ENCODE results near the gene RALGPS1. TPM values are rescaled to one million over a fixed set of nuclear protein-coding genes. Genes with fewer than 3 reads are reported as not detected.
A peak's percentile ranks its signal among the peaks of the same experiment; 100 is the strongest.

RALGPS1 gene
- total RNA-seq, 4 donors from 2014 or later, result 4.6 to 11.9 (median 10.0) TPM

DNA sequence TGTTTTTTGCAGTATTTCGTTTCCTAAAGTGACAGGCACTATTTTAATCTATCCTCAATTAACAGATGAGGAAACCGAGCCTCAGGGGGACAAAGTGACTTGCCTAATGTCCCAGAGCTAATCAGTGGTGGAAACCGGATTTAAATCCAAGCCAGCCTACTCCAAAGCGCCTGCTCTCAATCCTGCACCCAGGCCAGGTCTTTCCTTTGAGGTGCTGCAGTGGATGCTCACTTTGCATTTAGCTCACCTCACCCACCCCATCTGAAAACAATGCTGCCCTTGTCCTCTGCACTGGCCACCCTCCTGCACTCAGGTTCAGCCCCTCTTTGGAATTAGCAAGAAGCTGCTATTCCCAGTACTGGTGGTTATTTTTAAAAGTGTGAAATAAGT is 191.9 kb downstream of the RALGPS1 start:
- no peak for DNase-seq (ENCODE audit: extremely low spot score)
- intact Hi-C loops (cut with DNase I), result no loop called here
- no peaks in the 10 kb centered on the region for H3K9me3 ChIP-seq

DNA sequence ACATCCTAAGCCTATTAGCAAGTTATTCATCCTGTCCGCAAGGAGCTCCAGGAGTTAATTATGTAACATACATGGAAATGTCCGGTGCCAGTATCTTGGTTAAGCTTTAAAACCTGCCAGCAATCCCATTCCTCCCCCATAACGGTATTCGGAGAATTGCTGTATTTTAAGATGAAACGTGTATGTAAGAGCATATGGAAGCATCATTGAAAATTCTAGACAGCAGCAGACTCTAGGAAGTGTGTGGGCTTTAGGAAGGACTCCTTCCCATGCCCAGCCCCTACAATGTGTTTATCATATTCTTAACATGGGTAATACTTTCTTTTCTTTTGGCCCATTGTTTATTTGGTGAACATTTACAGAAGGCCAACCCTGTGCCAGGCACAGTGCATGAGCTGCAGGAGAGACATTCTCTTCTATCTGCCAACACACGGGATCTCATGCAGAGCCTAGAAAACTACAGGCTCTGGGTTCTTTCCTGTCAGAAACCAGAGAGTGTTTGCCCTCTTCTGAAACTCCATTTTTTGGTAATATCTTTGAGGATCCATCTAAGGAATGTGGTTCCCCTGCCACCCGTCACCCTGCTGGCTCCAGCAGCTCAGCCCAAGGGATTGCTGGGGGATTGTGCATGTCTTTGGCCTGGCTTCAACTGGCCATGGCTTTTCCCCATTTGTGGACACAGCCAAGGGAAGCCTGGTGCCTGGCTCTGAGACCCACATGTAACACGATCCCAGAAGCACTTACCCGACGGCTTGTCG is 192.8 kb downstream of the RALGPS1 start:
- TF ChIP-seq EP300 (IDR thresholded peaks at IDR 0.05), result no peak
- no peak for TF ChIP-seq CTCF (IDR thresholded peaks at IDR 0.05)
- no peak for TF ChIP-seq POLR2AphosphoS5 (IDR thresholded peaks at IDR 0.05)
- H3K27ac ChIP-seq (replicated peaks in 1 of 4), result peak overlapping the region; percentile 25 to 62 (median 38)

More for the DNA sequence above, 191.9 kb downstream of the RALGPS1 start:
- Histone ChIP-seq H3K27me3 (no peaks in the 10 kb centered on the region), H3K27ac (replicated peaks in 1 of 4) (peak overlapping the region in 3 of 4 donors; percentile 4 to 62 (median 18)), H3K36me3 (peaks cover 0 to 26% (median 11%) of the 10 kb centered on the region in 4 donors), H3K4me1 (peaks cover 61 to 78% (median 65%) of the 10 kb centered on the region in 4 donors), H3K4me3 (no peak overlapping the region)
- 58% methylated on average over 4 of the region's 4 CpGs for WGBS
- TF ChIP-seq POLR2AphosphoS5 (IDR thresholded peaks at IDR 0.05), result no peak
- TF ChIP-seq CTCF (IDR thresholded peaks at IDR 0.05), result no peak
- no peak for TF ChIP-seq EP300 (IDR thresholded peaks at IDR 0.05)
- no peak for TF ChIP-seq POLR2A (IDR thresholded peaks at IDR 0.05; ENCODE audit: low read depth)

DNA sequence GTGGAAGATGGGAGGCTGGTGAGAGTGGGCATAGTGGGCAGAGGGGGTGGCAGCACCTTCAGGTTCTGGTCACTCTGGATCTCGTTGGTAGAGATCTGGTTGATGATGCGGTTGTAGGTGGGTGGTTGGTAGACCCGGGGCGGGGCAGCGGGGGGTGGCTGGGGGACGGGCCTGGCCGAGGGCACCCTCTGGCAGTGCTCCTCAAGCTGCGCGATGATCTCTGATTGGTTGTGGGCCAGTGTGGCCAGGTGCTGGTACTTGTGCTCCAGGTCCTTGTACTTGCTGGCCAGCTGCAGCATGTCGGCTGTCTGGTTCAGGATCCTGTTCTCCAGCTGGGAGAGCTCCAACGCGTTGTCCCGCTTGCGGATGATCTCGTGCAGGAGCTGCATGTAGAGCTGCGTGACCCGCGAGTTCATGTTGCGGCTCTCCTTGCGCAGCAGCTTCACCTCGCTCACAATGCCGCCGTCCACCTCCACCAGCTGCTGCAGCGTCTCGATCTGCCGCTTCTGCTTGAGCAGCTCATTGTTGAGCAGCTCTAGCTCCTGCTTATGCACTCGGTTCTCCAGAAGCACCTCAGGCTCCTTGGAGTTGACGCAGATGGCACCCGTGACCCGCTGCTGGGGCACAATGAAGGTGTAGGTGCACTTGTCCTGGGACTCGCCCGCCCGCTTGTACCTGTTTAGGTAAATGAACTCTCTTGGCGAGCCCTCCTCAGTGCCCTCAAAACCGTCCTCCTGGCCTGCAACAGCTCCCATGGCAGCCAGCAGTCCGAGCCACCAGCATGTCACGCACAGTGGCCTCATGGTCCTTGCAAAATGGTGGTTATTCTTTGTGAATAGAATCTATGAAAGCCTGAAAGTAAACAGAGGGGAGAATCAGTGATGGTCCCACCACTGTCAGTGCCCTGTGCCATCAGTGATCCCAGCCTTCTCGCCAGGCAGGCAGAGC is 193.6 kb downstream of the RALGPS1 start:
- intact Hi-C loops (cut with DNase I), result no loop called here
- WGBS, result 89% methylated on average over 22 of the region's 38 CpGs
- no peaks in the 10 kb centered on the region for H3K27me3 ChIP-seq
- H3K9me3 ChIP-seq, result no peaks in the 10 kb centered on the region
- DNase-seq (ENCODE audit: extremely low spot score), result no peak
- peaks cover 67 to 82% (median 70%) of the 10 kb centered on the region in 4 donors for H3K4me1 ChIP-seq
- H3K36me3 ChIP-seq, result peaks cover 0 to 23% (median 11%) of the 10 kb centered on the region in 4 donors
- peak in 1 of 2 donors; percentile 34 for TF ChIP-seq POLR2AphosphoS5 (IDR thresholded peaks at IDR 0.05)
- TF ChIP-seq CTCF (IDR thresholded peaks at IDR 0.05), result no peak
- H3K4me3 ChIP-seq, result no peak overlapping the region
- H3K27ac ChIP-seq (replicated peaks in 1 of 4), result peak overlapping the region; percentile 36 to 62 (median 52)

More for the DNA sequence above, 192.8 kb downstream of the RALGPS1 start:
- DNase-seq (ENCODE audit: extremely low spot score), result no peak
- WGBS, result 73% methylated on average over 11 of the region's 11 CpGs
- Histone ChIP-seq H3K4me1 (peaks cover 66 to 78% (median 67%) of the 10 kb centered on the region in 4 donors), H3K36me3 (peaks cover 0 to 23% (median 11%) of the 10 kb centered on the region in 4 donors), H3K4me3 (no peak overlapping the region), H3K9me3 (no peaks in the 10 kb centered on the region), H3K27me3 (no peaks in the 10 kb centered on the region)
- intact Hi-C loops (cut with DNase I), result no loop called here

DNA sequence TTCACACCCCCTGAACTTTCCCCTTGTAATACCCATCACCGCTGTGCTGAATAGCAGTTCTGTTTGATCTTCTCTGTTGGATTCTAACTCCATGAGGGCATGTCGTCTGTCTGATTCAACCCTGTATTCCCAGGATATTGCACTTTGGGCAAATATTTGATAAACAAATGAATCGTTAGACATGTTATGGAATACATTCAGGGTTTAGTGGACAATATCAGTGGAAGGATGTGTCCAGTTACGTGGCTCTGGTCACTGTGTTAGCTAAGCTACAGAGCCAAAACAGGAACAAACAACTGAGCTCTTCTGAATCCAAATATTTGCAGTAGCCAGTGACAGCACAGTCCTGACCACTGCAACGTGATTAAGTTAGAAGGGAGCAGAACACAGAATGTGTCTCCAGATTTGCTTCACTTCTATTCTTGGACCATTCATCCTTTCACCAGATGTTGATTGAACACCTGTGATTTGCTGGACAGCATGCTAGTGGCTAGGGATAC is 194.7 kb downstream of the RALGPS1 start:
- peaks cover 0 to 23% (median 11%) of the 10 kb centered on the region in 4 donors for H3K36me3 ChIP-seq
- TF ChIP-seq CTCF (IDR thresholded peaks at IDR 0.05), result no peak
- no peak for TF ChIP-seq EP300 (IDR thresholded peaks at IDR 0.05)
- no peak for TF ChIP-seq POLR2A (IDR thresholded peaks at IDR 0.05; ENCODE audit: low read depth)
- TF ChIP-seq POLR2AphosphoS5 (IDR thresholded peaks at IDR 0.05), result no peak
- 57% methylated on average over 5 of the region's 5 CpGs for WGBS
- H3K4me3 ChIP-seq, result no peak overlapping the region
- peaks cover 61 to 91% (median 78%) of the 10 kb centered on the region in 4 donors for H3K4me1 ChIP-seq
- peak overlapping the region; percentile 36 to 62 (median 52) for H3K27ac ChIP-seq (replicated peaks in 1 of 4)
- intact Hi-C loops (cut with DNase I), result no loop called here
- no peaks in the 10 kb centered on the region for H3K9me3 ChIP-seq
- H3K27me3 ChIP-seq, result no peaks in the 10 kb centered on the region
- no peak for DNase-seq (ENCODE audit: extremely low spot score)
